ENCODE data around the gene PCBP3.

Gene PCBP3

GRCh38 chr21:45637883-45638282 lies 5.6 kb upstream of the PCBP3 start:
- Histone ChIP-seq H2BK120ac (ENCODE audit: insufficient read depth, low read length, poor library complexity) (no peak overlapping the region), H2AFZ (ENCODE audit: insufficient read depth, low read length, poor library complexity) (no peak overlapping the region), H3K9me3 (ENCODE audit: insufficient read depth, low read depth, low read length) (peaks cover 20% of the 10 kb centered on the region), H2BK5ac (ENCODE audit: low read depth, low read length, poor library complexity) (no peak overlapping the region), H3K4me2 (ENCODE audit: low read length) (no peak overlapping the region), H3K9ac (ENCODE audit: low read length) (no peak overlapping the region), H3K27me3 (ENCODE audit: insufficient read depth, low read length) (peaks cover 10% of the 10 kb centered on the region), H4K8ac (ENCODE audit: low read depth, low read length) (no peak overlapping the region), H3K4me1 (ENCODE audit: control insufficient read depth in 1 of 2, insufficient read depth in 2 of 2, low read length in 2 of 2) (no peaks in the 10 kb centered on the region), H3K4me3 (ENCODE audit: low read depth, low read length) (no peak overlapping the region), H3K14ac (ENCODE audit: low read length) (no peak overlapping the region), H3K23ac (ENCODE audit: low read length) (no peak overlapping the region), H4K91ac (ENCODE audit: low read depth, low read length) (no peak overlapping the region), H3K4ac (ENCODE audit: low read depth, low read length) (no peak overlapping the region), H3K79me2 (ENCODE audit: control insufficient read depth, insufficient read depth, low read length, poor library complexity) (no peaks in the 10 kb centered on the region), H3K79me1 (ENCODE audit: low read length) (no peaks in the 10 kb centered on the region), H2BK12ac (ENCODE audit: low read length) (no peak overlapping the region), H2AK5ac (ENCODE audit: low read length) (no peak overlapping the region), H4K12ac (ENCODE audit: low read depth, low read length) (no peak overlapping the region), H3K36me3 (ENCODE audit: control insufficient read depth in 1 of 2, insufficient read depth in 2 of 2, low read length in 2 of 2) (peaks cover 0 to 3% of the 10 kb centered on the region in 2 experiments), H3K18ac (ENCODE audit: low read length) (no peak overlapping the region), H3K27ac (ENCODE audit: low read depth, low read length) (no peak overlapping the region)
- WGBS (ENCODE audit: extremely low coverage, insufficient coverage, insufficient read length), result no CpG with 5 or more reads among the region's 13 CpGs
- no peak for DNase-seq

- peaks cover 0 to 3% of the 10 kb centered on the region in 2 experiments for H3K36me3 ChIP-seq (ENCODE audit: control insufficient read depth in 1 of 2, insufficient read depth in 2 of 2, low read length in 2 of 2)
- DNase-seq, result no peak
- no peak overlapping the region for H2BK12ac ChIP-seq (ENCODE audit: low read length)
- no peaks in the 10 kb centered on the region for H3K79me2 ChIP-seq (ENCODE audit: control insufficient read depth, insufficient read depth, low read length, poor library complexity)
- H4K12ac ChIP-seq (ENCODE audit: low read depth, low read length), result no peak overlapping the region
- no CpG with 5 or more reads among the region's 8 CpGs for WGBS (ENCODE audit: extremely low coverage, insufficient coverage, insufficient read length)
- H3K4ac ChIP-seq (ENCODE audit: low read depth, low read length), result no peak overlapping the region
- H3K18ac ChIP-seq (ENCODE audit: low read length), result no peak overlapping the region
- peaks cover 0 to under 1% of the 10 kb centered on the region in 2 experiments for H3K4me1 ChIP-seq (ENCODE audit: control insufficient read depth in 1 of 2, insufficient read depth in 2 of 2, low read length in 2 of 2)
- H2AK5ac ChIP-seq (ENCODE audit: low read length), result no peak overlapping the region
- peaks cover 19% of the 10 kb centered on the region for H3K9me3 ChIP-seq (ENCODE audit: insufficient read depth, low read depth, low read length)
- H3K27me3 ChIP-seq (ENCODE audit: insufficient read depth, low read length), result peaks cover 12% of the 10 kb centered on the region
- no peaks in the 10 kb centered on the region for H3K79me1 ChIP-seq (ENCODE audit: low read length)
- H3K23ac ChIP-seq (ENCODE audit: low read length), result no peak overlapping the region
- H2BK120ac ChIP-seq (ENCODE audit: insufficient read depth, low read length, poor library complexity), result no peak overlapping the region
- no peak overlapping the region for H3K4me3 ChIP-seq (ENCODE audit: low read depth, low read length)
- H3K4me2 ChIP-seq (ENCODE audit: low read length), result no peak overlapping the region
- H2AFZ ChIP-seq (ENCODE audit: insufficient read depth, low read length, poor library complexity), result no peak overlapping the region
- no peak overlapping the region for H2BK5ac ChIP-seq (ENCODE audit: low read depth, low read length, poor library complexity)
- no peak overlapping the region for H4K91ac ChIP-seq (ENCODE audit: low read depth, low read length)
- H3K14ac ChIP-seq (ENCODE audit: low read length), result no peak overlapping the region
- H3K9ac ChIP-seq (ENCODE audit: low read length), result no peak overlapping the region
- H3K27ac ChIP-seq (ENCODE audit: low read depth, low read length), result no peak overlapping the region
- no peak overlapping the region for H4K8ac ChIP-seq (ENCODE audit: low read depth, low read length)
Observed at GRCh38 chr21:45638707-45639106, 4.8 kb upstream of the PCBP3 start.

- no peak overlapping the region for H3K4me3 ChIP-seq (ENCODE audit: low read depth, low read length)
- no CpG with 5 or more reads among the region's 11 CpGs for WGBS (ENCODE audit: extremely low coverage, insufficient coverage, insufficient read length)
- no peak overlapping the region for H2BK5ac ChIP-seq (ENCODE audit: low read depth, low read length, poor library complexity)
- H3K36me3 ChIP-seq (ENCODE audit: control insufficient read depth in 1 of 2, insufficient read depth in 2 of 2, low read length in 2 of 2), result peaks cover 0 to 3% of the 10 kb centered on the region in 2 experiments
- H3K4ac ChIP-seq (ENCODE audit: low read depth, low read length), result no peak overlapping the region
- no peak for DNase-seq
- no peak overlapping the region for H4K8ac ChIP-seq (ENCODE audit: low read depth, low read length)
- no peak overlapping the region for H2AFZ ChIP-seq (ENCODE audit: insufficient read depth, low read length, poor library complexity)
- H2BK120ac ChIP-seq (ENCODE audit: insufficient read depth, low read length, poor library complexity), result no peak overlapping the region
- peaks cover 17% of the 10 kb centered on the region for H3K9me3 ChIP-seq (ENCODE audit: insufficient read depth, low read depth, low read length)
- no peak overlapping the region for H2AK5ac ChIP-seq (ENCODE audit: low read length)
- H3K14ac ChIP-seq (ENCODE audit: low read length), result no peak overlapping the region
- no peak overlapping the region for H4K91ac ChIP-seq (ENCODE audit: low read depth, low read length)
- H3K79me1 ChIP-seq (ENCODE audit: low read length), result no peaks in the 10 kb centered on the region
- no peak overlapping the region for H3K9ac ChIP-seq (ENCODE audit: low read length)
- no peaks in the 10 kb centered on the region for H3K79me2 ChIP-seq (ENCODE audit: control insufficient read depth, insufficient read depth, low read length, poor library complexity)
- peaks cover 0 to 2% of the 10 kb centered on the region in 2 experiments for H3K4me1 ChIP-seq (ENCODE audit: control insufficient read depth in 1 of 2, insufficient read depth in 2 of 2, low read length in 2 of 2)
- H3K18ac ChIP-seq (ENCODE audit: low read length), result no peak overlapping the region
- peaks cover 19% of the 10 kb centered on the region for H3K27me3 ChIP-seq (ENCODE audit: insufficient read depth, low read length)
- H3K4me2 ChIP-seq (ENCODE audit: low read length), result no peak overlapping the region
- no peak overlapping the region for H3K23ac ChIP-seq (ENCODE audit: low read length)
- no peak overlapping the region for H2BK12ac ChIP-seq (ENCODE audit: low read length)
- H3K27ac ChIP-seq (ENCODE audit: low read depth, low read length), result no peak overlapping the region
- no peak overlapping the region for H4K12ac ChIP-seq (ENCODE audit: low read depth, low read length)
Observed at GRCh38 chr21:45639206-45640000, 4.1 kb upstream of the PCBP3 start.

- Histone ChIP-seq H4K8ac (ENCODE audit: low read depth, low read length) (no peak overlapping the region), H2BK12ac (ENCODE audit: low read length) (no peak overlapping the region), H3K4ac (ENCODE audit: low read depth, low read length) (no peak overlapping the region), H3K4me2 (ENCODE audit: low read length) (no peak overlapping the region), H3K9me3 (ENCODE audit: insufficient read depth, low read depth, low read length) (peaks cover 15% of the 10 kb centered on the region), H3K23ac (ENCODE audit: low read length) (no peak overlapping the region), H4K91ac (ENCODE audit: low read depth, low read length) (no peak overlapping the region), H2BK5ac (ENCODE audit: low read depth, low read length, poor library complexity) (no peak overlapping the region), H3K9ac (ENCODE audit: low read length) (no peak overlapping the region), H3K27ac (ENCODE audit: low read depth, low read length) (no peak overlapping the region), H2BK120ac (ENCODE audit: insufficient read depth, low read length, poor library complexity) (no peak overlapping the region), H3K79me2 (ENCODE audit: control insufficient read depth, insufficient read depth, low read length, poor library complexity) (no peaks in the 10 kb centered on the region), H3K79me1 (ENCODE audit: low read length) (no peaks in the 10 kb centered on the region), H2AFZ (ENCODE audit: insufficient read depth, low read length, poor library complexity) (no peak overlapping the region), H3K36me3 (ENCODE audit: control insufficient read depth in 1 of 2, insufficient read depth in 2 of 2, low read length in 2 of 2) (peaks cover 0 to 3% of the 10 kb centered on the region in 2 experiments), H3K18ac (ENCODE audit: low read length) (no peak overlapping the region), H3K27me3 (ENCODE audit: insufficient read depth, low read length) (peaks cover 25% of the 10 kb centered on the region), H4K12ac (ENCODE audit: low read depth, low read length) (no peak overlapping the region), H2AK5ac (ENCODE audit: low read length) (no peak overlapping the region), H3K4me1 (ENCODE audit: control insufficient read depth in 1 of 2, insufficient read depth in 2 of 2, low read length in 2 of 2) (peaks cover 0 to 2% of the 10 kb centered on the region in 2 experiments), H3K14ac (ENCODE audit: low read length) (no peak overlapping the region), H3K4me3 (ENCODE audit: low read depth, low read length) (no peak overlapping the region)
- no peak for DNase-seq
- WGBS (ENCODE audit: extremely low coverage, insufficient coverage, insufficient read length), result no CpG with 5 or more reads among the region's 6 CpGs
Observed at GRCh38 chr21:45640001-45640887, 3.3 kb upstream of the PCBP3 start.
